ENCODE data around the gene GMPS.
A peak's percentile ranks its signal among the peaks of the same experiment; 100 is the strongest.
"Not testable (repeated sequence)": the region's sequence is repeated elsewhere in the genome, so short reads cannot be mapped to it uniquely, and the experiment has no call there.

The GMPS gene

DNA sequence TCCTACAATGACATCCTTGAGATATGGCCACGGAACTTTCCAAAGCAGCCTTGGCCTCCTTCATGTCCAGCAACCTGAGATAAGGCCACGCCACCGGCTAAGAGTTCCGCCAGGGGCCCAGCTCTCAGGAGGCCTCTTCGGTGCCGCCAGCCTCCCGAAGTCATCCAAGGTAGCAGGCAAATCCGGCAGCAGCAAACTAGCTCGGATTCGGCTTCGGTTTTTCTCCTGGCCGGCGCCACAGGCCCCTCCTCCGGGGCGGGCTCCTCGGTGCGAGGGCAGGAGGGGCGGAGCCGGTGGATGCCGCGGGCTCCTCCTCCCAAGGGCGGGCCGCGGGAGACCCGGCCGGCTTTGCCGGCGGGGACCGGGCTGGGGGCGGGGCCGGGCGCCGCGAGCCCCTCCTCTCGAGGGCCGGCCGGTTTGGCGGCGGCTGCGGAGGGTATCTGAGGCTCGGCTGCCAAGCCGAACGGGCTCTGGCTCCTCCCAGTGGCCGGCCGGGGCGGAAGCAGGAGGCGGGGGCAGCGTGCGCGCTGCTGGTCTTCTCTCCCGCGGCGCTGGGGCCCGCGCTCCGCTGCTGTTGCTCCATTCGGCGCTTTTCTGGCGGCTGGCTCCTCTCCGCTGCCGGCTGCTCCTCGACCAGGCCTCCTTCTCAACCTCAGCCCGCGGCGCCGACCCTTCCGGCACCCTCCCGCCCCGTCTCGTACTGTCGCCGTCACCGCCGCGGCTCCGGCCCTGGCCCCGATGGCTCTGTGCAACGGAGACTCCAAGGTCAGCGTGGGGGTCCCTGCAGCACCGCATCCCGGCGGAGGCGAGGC, at the start of gene GMPS:
GMPS (plus strand) TSS at position 518 of the 812 bp plus-strand sequence; CDS start at position 739, 221 bp downstream.
- peak; percentile 94 for DNase-seq (ENCODE audit: low read depth, low spot score)

DNA sequence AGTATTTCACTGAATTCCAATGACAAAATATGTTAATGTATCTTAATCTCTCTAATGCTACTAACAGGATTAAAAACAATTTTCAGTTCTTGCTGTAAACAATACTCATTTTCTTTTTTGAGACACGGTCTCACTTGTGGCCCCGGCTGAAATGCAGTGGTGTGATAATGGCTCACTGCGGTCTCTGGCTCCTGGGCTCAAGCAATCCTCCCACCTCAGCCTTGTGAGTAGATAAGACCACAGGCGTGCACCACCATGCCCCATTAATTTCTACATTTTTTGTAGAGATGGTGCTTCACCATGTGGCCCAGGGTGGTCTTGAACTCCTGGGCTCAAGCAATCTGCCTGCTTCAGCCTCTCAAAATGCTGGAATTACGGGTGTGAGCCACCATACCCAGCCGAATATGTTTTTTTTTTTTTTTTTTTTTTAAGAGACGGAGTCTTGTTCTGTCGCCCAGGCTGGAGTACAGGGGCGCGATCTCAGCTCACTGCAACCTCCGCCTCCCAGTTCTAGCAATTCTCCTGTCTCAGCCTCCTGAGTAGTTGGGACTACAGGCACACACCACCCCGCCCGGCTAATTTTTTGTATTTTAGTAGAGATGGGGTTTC, 41.9 kb upstream of the GMPS start:
- DNase-seq (ENCODE audit: low read depth, low spot score), result not testable (repeated sequence)

DNA sequence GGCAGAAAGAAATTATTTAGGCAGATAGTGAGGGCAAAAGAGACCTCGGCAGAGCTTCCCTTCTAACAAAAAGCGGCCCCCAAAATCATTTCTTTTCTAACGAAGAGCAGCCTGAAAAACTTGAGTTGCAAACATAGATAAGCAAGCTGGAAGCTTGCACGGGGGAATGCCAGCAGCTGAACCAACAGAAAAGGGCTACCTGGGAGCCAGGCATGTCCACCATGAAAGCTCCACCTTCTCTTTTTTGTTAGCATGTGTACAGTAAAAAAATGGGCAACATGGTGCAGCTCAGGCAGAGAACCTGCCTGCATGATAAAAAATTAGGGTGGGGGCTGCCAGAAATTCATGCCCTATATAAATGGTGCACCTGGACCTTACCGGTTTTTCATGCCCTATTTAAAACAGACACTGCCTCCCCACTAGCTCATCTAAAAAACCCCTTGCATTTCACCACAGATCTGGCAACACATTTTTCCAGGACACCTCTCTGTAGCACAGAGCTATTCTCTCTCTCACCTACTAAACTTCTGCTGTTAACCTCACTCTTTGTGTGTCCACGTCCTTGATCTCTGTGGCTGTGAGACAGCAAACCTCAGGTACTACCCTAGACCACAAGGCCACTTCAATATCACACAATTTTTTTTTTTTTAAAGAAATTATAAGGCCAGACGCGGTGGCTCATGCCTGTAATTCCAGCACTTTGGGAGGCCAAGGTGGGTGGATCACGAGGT, 34.9 kb upstream of the GMPS start:
- DNase-seq (ENCODE audit: low read depth, low spot score), result no peak

DNA sequence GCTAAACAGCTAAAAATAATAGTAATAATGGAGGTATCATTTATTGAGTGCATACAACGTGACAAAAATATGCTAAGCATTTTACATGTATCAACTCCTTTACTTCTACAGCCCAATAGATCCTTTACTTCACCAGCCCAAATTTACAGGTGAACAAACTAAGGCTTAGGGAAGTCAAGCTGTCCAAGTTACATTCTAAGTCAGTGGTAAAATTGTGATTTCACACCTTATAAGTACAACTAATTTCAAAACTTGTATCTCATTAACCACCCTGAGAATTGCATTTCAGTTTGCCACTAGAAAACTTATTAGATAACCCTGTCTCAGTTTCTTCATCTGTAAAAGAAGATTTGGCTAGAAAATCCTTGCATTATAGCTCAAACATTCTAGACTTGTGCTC, 26.9 kb upstream of the GMPS start:
- DNase-seq (ENCODE audit: low read depth, low spot score), result no peak

DNA sequence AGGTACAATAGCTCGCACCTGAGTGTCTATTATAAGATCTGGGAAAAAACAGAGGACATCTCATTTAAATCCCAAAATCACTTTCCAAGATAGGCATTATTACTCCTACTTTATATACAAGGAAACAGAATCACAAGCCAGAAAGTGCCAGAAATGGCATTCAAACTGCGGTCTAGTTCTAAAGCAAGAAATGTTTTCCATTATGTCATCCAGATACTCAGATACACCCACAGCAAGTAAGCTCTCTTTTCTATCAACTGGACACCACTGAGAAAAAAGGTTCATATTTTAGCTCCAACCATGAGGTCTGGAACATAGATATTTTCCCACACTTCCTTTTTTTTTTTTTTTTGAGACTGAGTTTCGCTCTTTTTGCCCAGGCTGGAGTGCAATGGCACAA, 24.3 kb upstream of the GMPS start:
- no peak for DNase-seq (ENCODE audit: low read depth, low spot score)

DNA sequence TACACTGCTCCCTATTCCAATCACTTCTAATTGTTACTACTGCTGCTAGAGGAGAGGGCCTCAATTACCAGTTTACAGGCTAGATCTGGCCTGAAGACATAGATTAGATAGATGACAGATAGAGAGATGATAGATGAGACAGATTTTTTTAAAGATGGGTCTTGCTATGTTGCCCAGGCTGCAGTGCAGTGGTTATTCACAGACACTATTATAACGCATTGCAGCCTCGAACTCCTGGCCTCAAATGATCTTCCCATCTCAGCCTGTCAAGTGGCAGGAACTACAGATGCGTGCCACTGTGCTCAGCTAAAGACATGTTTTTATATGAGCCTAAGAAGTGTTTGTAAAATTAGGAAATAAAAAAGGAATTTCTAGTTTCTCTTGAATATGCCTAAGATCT, 22.5 kb upstream of the GMPS start:
- no peak for DNase-seq (ENCODE audit: low read depth, low spot score)

DNA sequence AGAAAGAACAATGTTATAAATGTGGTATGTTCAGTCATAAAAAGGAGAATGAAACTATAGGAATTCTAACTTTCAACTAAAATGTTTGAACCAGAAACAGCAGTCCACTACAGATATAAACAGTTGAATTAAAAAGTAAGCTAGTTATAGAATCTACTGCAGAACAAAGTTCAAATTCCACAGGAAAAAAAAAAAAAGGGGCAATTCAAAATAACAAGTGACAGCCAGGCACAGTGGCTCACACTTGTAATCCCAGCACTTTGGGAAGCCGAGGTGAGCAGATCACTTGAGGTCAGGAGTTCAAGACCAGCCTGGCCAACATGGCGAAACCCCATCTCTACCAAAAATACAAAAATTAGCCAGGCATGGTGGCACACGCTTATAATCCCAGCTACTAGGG, 21.0 kb upstream of the GMPS start:
- not testable (repeated sequence) for DNase-seq (ENCODE audit: low read depth, low spot score)

DNA sequence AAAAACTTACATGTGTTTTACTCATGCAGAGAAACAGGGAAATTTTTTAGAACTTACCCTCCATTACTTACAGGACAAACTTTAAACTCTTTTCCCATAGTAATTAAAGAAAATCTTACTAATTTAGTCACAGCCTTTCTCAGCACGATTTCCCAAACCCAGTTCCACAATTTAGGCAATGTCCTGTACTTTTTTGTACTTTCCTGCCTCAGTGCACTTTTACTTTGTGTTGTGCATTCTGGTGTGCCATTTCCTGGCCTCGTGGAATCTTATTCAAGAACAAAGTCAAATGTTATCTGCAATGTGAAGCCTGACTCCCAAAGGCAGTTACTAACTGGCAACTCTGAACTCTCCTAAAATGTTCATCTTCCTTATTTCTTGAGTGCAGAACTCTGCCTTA, 18.1 kb upstream of the GMPS start:
- no peak for DNase-seq (ENCODE audit: low read depth, low spot score)

DNA sequence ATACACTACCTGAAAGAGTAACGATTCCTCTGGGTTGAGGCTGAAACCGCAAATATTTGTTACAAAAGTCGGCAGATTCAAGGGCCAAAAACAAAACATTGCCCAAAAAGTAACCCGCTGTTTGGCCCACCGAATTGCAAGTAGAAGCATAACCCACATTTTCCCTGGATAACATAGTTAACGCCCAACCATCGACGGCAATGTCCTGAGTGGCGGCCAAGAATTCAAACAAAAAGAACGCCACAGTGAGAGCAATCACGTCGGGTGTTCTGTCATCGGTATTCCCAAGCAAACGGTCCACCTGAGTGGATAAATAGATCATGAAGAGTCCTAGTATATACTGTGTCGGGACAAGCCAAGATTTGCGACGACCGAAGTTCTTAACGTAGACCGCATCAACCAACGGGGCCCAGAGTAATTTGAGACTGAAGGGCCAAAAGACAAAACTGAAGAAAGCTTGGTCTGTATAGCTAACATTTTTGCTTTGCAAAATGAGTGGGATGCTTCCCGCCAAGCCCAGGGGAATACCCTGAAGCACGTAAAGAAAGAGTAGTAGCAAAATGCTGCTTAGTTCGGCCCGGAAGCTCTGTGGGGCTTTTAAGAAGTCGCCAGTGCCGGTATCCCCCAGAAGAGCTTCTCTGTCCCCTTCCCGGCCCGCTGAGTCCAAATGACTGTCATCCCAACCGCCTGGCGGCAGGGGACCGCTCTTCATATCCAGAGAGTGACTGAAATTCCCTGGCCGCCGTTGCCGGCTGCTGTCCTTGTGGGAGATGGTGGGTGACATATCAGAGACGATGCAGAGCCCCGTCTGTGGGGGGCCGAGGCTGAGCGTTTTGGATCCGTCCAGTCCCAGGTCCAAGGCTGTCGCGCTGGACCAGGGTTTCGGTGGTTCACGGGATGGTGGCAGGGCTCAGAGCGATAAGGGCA, 17.0 kb upstream of the GMPS start:
- no peak for DNase-seq (ENCODE audit: low read depth, low spot score)

DNA sequence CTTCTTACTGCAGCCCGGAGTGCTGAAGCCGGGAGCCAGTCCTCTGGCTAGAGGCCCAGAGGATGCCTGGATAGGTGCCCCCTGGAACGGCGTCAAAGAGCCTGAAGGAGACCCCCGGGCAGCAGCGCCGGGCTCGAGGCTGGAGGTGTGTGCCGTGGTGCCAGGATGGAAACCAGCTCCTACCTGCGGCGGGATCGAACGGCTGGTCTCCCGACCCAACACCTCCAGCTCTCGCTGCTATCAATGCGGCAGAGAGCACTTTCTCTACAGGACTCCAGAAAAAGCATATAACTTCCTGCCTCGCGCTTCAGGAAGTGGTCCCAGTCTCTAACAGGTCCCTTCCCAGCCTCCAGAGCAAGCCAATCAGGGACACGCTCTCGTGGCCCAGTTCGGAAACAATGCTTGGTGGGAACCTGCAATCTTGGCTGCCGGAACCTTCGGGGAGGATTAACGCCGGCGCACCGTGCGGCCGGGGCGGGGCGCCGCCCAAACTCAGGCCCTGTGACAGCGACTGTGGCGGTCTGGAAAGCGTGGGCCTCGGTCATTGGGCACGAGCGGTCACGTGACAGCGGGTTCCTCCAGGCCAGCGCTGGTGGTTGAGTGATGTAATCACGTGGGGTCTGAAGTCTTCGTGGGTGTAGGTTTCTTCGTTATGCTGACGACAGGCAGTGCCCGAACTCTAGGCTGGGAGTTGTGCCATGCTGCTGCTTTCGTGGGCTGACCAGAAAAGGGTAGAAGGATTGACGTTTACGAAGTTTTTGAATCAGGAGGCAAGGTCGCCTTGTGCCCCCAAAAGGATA, 16.1 kb upstream of the GMPS start, which contains the start of gene SLC33A1:
SLC33A1 (minus strand) TSS at position 287 of the 800 bp plus-strand sequence. CDS start 430 bp downstream, outside the sequence.
- peak; percentile 96 for DNase-seq (ENCODE audit: low read depth, low spot score)

DNA sequence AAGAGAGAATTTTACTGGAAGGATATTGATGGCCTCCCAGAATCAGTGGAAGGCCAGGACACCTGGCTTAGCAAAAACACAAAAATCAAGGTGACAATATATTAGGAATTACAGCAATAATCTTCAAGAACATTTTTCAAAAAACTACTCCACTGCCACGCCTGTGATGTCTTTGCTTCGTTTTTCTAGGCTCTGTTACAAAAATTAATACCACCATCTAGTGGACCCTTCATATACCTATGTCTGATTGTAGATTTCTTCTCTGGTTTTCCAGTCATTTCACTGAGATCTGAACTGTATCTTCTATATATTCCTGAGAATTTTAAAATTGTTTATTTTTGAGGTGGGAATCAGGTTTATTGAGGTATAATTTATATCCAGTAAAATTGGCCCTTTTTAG, 10.6 kb upstream of the GMPS start:
- no peak for DNase-seq (ENCODE audit: low read depth, low spot score)

DNA sequence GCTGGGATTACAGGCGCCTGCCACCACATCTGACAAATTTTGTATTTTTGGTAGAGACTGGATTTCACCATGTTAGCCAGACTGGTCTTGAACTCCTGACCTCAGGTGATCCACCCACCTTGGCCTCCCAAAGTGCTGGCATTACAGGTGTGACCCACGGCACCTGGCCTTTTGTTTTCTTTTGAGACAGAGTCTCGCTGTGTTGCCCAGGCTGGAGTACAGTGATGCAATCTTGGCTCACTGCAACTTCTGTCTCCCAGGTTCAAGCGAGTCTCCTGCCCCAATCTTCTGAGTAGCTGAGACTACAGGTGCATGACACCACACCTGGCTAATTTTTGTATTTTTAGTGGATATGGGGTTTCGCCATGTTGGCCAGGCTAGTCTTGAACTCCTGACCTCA, 10.0 kb upstream of the GMPS start:
- not testable (repeated sequence) for DNase-seq (ENCODE audit: low read depth, low spot score)

DNA sequence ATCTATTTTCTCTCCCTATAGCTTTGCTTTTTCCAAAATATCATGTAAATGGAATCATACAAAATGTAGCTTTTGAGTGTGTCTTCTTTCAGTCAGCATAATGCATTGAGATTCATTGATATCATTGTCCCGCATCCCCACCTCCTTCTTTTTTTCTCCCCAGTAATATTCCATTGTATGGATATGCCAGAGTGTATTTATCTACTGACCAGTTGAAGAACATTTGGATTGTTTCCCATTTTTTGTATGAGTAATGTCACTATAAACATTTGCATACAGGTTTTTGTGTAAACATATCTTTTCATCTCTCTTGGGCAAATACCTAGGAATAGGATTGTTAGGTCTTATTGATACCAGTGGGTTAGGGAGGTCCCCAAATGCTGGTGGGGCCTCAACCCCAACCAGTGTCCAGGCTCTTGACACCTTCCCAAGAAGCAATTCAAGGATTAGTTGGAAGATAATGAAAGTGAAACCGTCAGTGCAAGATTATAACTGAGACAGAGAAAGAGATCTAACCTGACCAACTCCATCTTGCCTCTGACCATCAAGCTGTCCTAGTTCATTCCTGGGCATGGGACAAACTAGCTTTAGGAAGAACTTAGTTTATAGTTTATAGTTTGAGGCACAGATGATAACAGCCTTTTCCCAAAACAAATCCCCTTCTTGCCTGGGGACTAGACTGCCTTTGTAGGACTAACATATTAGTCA, 8.8 kb upstream of the GMPS start:
- DNase-seq (ENCODE audit: low read depth, low spot score), result no peak

DNA sequence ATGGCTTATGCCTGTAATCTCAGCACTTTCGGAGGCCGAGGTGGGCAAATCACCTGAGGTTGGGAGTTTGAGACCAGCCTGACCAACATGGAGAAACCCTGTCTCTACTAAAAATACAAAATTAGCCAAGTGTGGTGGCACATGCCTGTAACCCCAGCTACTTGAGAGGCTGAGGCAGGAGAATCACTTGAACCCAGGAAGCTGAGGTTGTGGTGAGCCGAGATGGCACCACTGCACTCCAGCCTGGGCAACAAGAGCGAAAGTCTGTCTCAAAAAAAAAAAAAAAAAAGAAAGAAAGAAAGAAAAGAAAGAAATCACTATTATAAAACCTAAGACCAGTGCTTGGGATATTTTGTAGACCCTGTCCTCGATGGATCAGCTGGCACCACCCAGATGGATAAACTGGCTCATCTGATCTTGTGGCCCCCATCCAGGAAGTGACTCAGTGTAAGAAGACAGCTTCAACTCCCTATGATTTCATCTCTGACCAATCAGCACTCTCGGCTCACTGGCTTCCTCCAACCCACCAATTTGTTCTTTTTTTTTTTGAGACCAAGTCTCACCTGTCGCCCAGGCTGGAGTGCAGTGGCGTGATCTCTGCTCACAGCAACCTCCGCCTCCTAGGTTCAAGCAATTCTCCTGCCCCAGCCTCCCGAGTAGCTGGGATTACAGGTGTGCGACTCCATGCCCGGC, 8.0 kb upstream of the GMPS start:
- DNase-seq (ENCODE audit: low read depth, low spot score), result not testable (repeated sequence)

DNA sequence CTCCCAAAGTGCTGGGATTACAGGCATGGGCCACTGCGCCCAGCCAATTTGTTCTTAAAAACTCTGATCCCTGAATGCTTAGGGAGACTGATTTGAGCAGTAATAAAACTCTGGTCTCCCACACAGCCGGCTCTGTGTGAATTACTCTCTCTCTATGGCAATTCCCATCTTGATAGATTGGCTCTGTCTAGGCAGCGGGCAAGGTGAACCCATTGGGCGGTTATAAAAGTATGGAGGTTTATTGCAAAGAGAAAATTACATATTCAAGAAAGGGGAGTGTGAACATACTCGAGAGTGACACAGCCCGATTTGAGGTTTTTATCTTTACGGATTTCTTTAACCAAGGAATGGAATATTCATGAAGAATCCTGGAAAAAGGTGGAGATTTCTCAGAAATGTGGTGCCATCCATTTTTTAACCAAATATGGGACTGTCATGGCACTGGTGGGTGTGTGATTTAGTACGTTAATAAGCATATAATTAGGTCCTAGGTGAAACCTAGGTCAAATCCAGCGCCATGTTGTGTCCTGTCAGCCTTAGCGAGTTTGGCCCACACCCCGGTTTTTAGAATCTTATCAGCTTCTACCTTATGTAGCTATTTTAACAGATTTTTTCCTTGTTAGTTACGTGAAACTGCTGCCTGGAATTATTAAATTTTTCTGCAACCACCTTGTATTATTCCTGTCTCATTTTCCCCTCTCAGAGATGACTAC, 7.2 kb upstream of the GMPS start:
- no peak for DNase-seq (ENCODE audit: low read depth, low spot score)

DNA sequence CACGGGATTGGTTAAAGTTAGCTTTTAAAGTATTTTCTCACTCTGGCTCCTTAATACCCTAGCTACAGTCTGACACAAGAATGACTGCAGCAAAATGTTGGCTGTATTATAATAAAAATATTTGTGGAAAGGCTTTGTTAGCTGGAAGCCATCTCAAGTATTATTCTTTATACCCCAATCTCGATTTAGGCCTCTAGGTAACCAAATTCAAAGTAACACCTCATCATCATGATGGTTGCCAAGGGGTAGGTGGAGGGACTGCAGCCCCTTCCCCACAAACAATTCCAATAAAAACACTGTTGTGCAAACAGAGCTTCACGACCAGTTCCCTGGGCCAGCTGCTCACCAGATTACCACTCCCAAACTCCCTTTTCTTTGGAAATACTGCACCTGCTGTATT, 759 bp upstream of the GMPS start:
- DNase-seq (ENCODE audit: low read depth, low spot score), result no peak

DNA sequence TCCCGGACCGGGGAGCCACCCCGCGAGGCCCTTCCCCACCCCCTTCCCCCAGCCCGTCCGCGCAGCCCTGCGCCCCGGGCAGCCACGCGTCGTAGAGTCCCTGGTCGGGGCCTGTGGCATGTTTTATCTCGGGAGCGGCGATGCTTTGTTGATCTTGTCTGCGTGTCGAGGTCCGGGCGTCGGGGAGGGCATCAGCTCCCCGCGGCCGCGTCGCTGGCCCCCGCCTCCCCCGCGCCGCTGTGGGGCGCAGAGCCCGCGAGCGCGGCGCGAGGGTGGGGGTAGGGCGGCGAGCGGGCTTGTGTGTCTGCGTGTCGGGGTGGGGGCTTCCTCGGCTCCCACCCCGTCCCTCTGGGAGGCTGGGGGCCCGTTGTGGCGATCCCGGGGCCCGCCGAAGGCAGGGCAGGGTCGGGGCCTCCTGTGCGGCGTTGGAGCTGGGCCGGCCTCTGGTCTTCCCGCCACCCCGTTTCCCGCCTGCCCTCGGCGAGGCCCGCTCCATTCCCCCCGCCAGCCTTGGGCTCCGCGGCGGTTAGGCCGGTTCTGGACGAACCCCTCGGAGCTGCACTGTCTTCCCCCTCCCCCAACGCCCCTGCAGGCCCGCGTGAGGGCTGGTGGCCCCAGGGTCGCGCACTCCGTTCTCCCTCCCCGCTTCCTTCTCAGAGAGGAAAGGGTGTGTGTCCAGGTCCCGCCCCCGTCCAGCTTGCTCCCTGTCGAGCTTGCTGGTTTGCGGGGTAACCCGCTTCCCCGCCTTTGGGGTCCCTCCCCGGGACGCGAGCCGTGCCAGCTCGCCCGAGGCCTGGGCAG, 695 bp downstream of the GMPS start:
- peak; percentile 14 for DNase-seq (ENCODE audit: low read depth, low spot score)

DNA sequence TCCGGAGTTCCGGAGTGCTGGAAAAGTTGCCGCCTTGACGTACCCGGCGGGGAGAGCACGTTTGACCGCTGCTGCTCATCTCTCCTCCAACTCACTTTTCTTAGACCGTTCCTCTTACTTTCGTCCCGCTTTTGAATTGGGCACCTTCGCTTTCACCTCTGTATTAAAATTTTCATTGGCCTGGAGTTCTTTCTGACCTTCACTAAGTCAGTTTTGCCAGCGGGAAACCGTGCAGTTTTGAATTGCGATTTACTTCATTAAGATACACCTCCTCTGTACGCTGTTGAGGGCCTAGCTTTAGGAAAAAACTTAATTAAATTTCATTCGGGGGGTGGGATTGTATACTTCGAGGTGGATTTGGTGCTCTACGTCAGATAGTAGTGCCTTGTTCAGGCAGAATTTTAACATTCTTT, 1.3 kb downstream of the GMPS start:
- DNase-seq (ENCODE audit: low read depth, low spot score), result no peak

Data from activated naive CD8-positive, alpha-beta T cell treated with anti-CD3 and anti-CD28 coated beads, Interleukin-2, amount 50 U/mL, for 16 hours (primary cell).